ENCODE measurements around the gene ULK4. TPM values are rescaled to one million over a fixed set of nuclear protein-coding genes. Genes with fewer than 3 reads are reported as not detected.

ULK4 gene
- total RNA-seq, 1 donor from 2014 or later = 8.4 TPM

DNA sequence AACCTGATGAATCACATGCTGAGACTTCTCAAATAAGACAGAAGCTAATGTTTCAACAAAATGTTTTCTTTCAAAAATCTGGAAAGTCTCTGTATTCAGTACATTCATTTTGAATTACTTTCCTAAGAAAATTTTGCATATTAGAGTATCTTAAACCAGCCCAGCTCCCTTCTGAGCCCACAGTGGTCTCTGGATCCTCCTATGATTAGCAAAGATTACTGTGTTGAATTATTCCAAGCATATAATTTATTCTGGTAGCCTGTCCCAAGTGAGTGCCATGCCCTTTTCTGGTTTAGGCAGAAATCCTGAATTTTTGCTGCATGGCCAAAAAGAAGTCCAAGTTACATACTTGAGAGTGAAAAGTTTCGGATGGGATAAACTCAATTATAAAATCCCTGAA lies 483.6 kb downstream of the ULK4 start:
- Histone ChIP-seq H3K27ac (ENCODE audit: low read depth, low read length) (no peak overlapping the region), H3K36me3 (ENCODE audit: control insufficient read depth in 3 of 3, insufficient read depth in 3 of 3, low read length in 3 of 3) (no peaks in the 10 kb centered on the region), H3K9ac (ENCODE audit: low read depth in 1 of 3, low read length in 3 of 3) (no peak overlapping the region), H3K27me3 (ENCODE audit: control insufficient read depth in 3 of 3, insufficient read depth in 3 of 3, low read length in 3 of 3) (no peaks in the 10 kb centered on the region), H3K9me3 (ENCODE audit: control insufficient read depth in 3 of 3, low read length in 3 of 3) (no peaks in the 10 kb centered on the region), H3K4me1 (ENCODE audit: control insufficient read depth in 3 of 3, insufficient read depth in 3 of 3, low read length in 3 of 3) (no peaks in the 10 kb centered on the region), H3K4me3 (ENCODE audit: low read length in 3 of 3) (no peak overlapping the region)

DNA sequence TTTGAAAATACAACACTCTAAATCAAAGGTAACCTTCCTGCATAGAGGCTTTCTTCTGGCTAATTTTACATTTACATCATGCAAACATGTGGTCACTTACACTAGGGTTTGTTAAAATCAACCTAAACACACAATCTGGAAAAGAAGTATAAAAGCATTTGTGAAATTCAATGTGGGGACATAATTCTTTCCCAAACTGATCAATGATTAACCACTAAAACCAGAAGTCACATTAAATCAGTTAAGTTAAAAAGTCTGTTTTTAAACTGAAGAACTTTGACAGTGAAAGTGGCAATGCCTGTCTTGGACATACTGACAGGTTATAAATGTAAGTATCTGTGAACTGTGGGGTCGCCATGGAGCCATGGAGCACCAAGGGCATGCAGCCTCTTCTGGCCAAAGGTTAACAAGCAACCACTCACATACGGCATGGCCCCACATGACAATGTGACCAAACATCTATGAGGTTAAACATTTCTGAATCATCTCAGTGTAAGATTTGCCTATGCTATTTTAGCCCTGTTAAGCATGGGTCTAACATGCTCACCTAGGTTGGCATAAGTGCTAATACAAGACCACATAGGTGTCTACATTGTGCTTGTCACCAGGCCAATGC lies 484.4 kb downstream of the ULK4 start:
- Histone ChIP-seq H3K36me3 (ENCODE audit: control insufficient read depth in 3 of 3, insufficient read depth in 3 of 3, low read length in 3 of 3) (no peaks in the 10 kb centered on the region), H3K27me3 (ENCODE audit: control insufficient read depth in 3 of 3, insufficient read depth in 3 of 3, low read length in 3 of 3) (no peaks in the 10 kb centered on the region), H3K9ac (ENCODE audit: low read depth in 1 of 3, low read length in 3 of 3) (no peak overlapping the region), H3K4me3 (ENCODE audit: low read length in 3 of 3) (no peak overlapping the region), H3K9me3 (ENCODE audit: control insufficient read depth in 3 of 3, low read length in 3 of 3) (peaks cover 0 to 5% (median 3%) of the 10 kb centered on the region in 3 donors), H3K4me1 (ENCODE audit: control insufficient read depth in 3 of 3, insufficient read depth in 3 of 3, low read length in 3 of 3) (no peaks in the 10 kb centered on the region), H3K27ac (ENCODE audit: low read depth, low read length) (no peak overlapping the region)

DNA sequence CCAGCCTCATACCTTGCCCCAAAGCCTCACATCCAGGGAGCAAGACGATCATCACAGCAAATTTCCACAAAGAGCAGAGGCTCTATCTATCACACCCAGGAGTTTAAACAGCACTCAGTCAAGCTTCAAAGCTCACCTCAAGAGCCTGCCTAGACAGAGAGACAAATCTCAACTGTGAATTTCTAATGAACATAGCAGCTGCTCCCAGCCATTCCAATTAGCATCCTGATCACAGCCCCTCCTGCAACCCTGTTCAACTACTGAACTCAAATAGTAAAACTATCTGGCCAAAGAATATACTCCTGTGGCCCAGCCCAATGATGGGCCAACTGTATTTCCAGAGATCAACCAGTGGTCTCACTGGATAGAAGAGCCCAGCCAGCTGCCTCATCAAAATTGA lies 492.8 kb downstream of the ULK4 start:
- H3K9me3 ChIP-seq (ENCODE audit: control insufficient read depth in 3 of 3, low read length in 3 of 3) = peaks cover 0 to 13% (median 3%) of the 10 kb centered on the region in 3 donors
- H3K4me3 ChIP-seq (ENCODE audit: low read length in 3 of 3) = no peak overlapping the region
- H3K9ac ChIP-seq (ENCODE audit: low read depth in 1 of 3, low read length in 3 of 3) = no peak overlapping the region
- H3K27me3 ChIP-seq (ENCODE audit: control insufficient read depth in 3 of 3, insufficient read depth in 3 of 3, low read length in 3 of 3) = no peaks in the 10 kb centered on the region
- H3K36me3 ChIP-seq (ENCODE audit: control insufficient read depth in 3 of 3, insufficient read depth in 3 of 3, low read length in 3 of 3) = no peaks in the 10 kb centered on the region
- no peak overlapping the region for H3K27ac ChIP-seq (ENCODE audit: low read depth, low read length)
- no peaks in the 10 kb centered on the region for H3K4me1 ChIP-seq (ENCODE audit: control insufficient read depth in 3 of 3, insufficient read depth in 3 of 3, low read length in 3 of 3)

DNA sequence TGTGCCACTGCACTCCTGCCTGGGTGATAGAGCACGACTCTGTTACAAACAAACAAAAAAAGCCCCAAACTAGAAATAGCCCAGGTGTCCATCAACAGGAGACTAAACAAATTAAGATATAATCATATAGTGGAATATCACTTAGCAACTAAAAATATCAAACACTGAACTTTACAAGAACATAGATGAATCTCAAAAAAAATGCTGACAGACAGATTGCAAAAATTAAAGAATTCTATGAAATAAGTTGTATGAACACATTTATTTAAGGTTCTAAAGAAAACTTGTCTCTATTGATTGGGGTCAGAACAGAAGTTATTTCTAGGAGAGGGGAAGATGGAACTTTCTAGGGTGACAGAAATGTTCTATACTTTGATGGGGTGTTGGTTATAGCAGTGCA lies 494.4 kb downstream of the ULK4 start:
- no peaks in the 10 kb centered on the region for H3K36me3 ChIP-seq (ENCODE audit: control insufficient read depth in 3 of 3, insufficient read depth in 3 of 3, low read length in 3 of 3)
- peaks cover 0 to 8% (median 0%) of the 10 kb centered on the region in 3 donors for H3K9me3 ChIP-seq (ENCODE audit: control insufficient read depth in 3 of 3, low read length in 3 of 3)
- no peak overlapping the region for H3K4me3 ChIP-seq (ENCODE audit: low read length in 3 of 3)
- H3K4me1 ChIP-seq (ENCODE audit: control insufficient read depth in 3 of 3, insufficient read depth in 3 of 3, low read length in 3 of 3) = no peaks in the 10 kb centered on the region
- H3K27me3 ChIP-seq (ENCODE audit: control insufficient read depth in 3 of 3, insufficient read depth in 3 of 3, low read length in 3 of 3) = no peaks in the 10 kb centered on the region
- H3K9ac ChIP-seq (ENCODE audit: low read depth in 1 of 3, low read length in 3 of 3) = no peak overlapping the region
- no peak overlapping the region for H3K27ac ChIP-seq (ENCODE audit: low read depth, low read length)

DNA sequence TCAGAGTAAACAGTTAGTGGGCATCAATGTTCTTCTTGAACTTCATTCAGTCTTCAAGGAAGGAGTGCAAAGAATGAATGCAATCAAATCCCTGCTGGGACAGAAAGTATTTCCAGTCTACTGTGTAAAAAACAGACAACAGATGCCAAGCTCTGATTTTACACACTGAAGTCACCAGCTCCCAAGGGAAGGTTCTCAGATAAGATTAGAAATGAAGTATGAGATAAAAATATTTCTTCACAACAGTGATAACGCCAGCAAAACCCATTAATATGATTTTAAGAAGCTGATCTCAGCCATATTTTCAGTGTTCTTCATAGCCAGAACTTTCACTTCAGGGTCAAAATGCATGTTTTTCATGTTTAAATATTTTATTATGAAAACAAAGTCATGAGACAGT lies 497.0 kb downstream of the ULK4 start:
- Histone ChIP-seq H3K9me3 (ENCODE audit: control insufficient read depth in 3 of 3, low read length in 3 of 3) (peaks cover 0 to under 1% (median 0%) of the 10 kb centered on the region in 3 donors), H3K4me1 (ENCODE audit: control insufficient read depth in 3 of 3, insufficient read depth in 3 of 3, low read length in 3 of 3) (no peaks in the 10 kb centered on the region), H3K27me3 (ENCODE audit: control insufficient read depth in 3 of 3, insufficient read depth in 3 of 3, low read length in 3 of 3) (no peaks in the 10 kb centered on the region), H3K27ac (ENCODE audit: low read depth, low read length) (no peak overlapping the region), H3K4me3 (ENCODE audit: low read length in 3 of 3) (no peak overlapping the region), H3K9ac (ENCODE audit: low read depth in 1 of 3, low read length in 3 of 3) (no peak overlapping the region), H3K36me3 (ENCODE audit: control insufficient read depth in 3 of 3, insufficient read depth in 3 of 3, low read length in 3 of 3) (no peaks in the 10 kb centered on the region)

DNA sequence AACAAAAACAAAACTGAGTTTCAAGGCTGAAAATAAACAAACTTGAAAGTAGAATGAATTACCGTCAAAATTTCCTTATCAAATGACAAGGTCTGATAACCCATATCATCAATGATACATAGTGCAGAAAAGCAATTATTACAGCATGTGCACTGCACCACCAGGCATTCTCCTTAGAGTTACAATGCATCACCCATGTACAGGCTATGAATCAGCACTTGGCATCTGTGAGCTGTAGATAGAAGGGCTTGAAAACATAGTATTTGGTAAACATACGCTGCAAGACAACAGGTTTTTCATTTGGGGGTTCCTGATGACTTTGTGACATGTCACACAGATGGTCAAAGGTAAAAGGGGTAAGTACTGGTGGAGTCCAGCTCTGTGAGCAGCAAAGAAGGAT lies 497.5 kb downstream of the ULK4 start:
- Histone ChIP-seq H3K9ac (ENCODE audit: low read depth in 1 of 3, low read length in 3 of 3) (no peak overlapping the region), H3K27me3 (ENCODE audit: control insufficient read depth in 3 of 3, insufficient read depth in 3 of 3, low read length in 3 of 3) (no peaks in the 10 kb centered on the region), H3K4me1 (ENCODE audit: control insufficient read depth in 3 of 3, insufficient read depth in 3 of 3, low read length in 3 of 3) (no peaks in the 10 kb centered on the region), H3K27ac (ENCODE audit: low read depth, low read length) (no peak overlapping the region), H3K9me3 (ENCODE audit: control insufficient read depth in 3 of 3, low read length in 3 of 3) (no peaks in the 10 kb centered on the region), H3K4me3 (ENCODE audit: low read length in 3 of 3) (no peak overlapping the region), H3K36me3 (ENCODE audit: control insufficient read depth in 3 of 3, insufficient read depth in 3 of 3, low read length in 3 of 3) (no peaks in the 10 kb centered on the region)

DNA sequence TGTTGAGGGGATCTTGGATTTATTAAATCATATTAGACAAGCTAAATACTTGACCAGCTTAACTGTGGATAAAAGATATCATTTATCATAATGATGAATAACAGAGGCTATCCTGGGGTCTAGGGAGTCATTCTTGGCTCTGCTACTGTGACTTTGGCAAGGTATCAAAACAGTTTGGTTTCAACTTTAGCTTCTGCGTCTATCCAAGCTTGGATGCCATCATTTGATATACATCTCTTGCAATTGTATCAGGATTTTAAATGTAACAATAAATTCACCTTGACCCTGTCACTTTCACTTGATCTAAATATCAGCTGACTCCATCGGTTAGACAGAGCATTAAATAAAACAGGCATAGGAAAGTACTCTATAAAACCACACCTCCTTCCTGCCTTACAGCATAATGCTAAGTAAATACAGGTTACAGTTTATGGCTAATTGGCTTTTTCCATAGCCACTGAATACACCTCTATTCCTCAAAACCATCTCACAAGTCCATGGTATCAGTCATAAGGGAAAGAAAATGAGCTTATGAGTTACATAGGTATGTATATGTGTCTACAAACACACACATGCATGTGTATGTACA lies 499.7 kb downstream of the ULK4 start:
- Histone ChIP-seq H3K4me1 (ENCODE audit: control insufficient read depth in 3 of 3, insufficient read depth in 3 of 3, low read length in 3 of 3) (no peaks in the 10 kb centered on the region), H3K27ac (ENCODE audit: low read depth, low read length) (no peak overlapping the region), H3K9me3 (ENCODE audit: control insufficient read depth in 3 of 3, low read length in 3 of 3) (no peaks in the 10 kb centered on the region)

DNA sequence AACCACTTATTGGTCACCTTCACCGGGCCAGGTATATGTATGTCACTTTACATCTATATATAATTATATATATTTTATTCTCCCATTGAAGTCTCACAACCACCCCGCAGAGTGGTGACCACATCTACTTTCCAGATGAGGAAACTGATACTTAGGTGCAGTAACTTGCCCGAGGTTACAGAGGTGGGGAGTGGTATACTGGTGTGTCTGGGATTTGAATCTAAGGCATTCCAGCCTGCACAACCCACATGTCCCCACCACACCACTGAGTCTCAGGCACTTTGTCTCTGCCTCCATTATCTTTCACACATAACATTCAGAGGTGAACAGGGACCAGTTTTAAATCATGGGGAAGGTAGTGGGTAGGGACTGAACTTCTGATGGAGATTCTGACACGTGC lies 501.2 kb downstream of the ULK4 start:
- Histone ChIP-seq H3K36me3 (ENCODE audit: control insufficient read depth in 3 of 3, insufficient read depth in 3 of 3, low read length in 3 of 3) (no peaks in the 10 kb centered on the region), H3K4me1 (ENCODE audit: control insufficient read depth in 3 of 3, insufficient read depth in 3 of 3, low read length in 3 of 3) (no peaks in the 10 kb centered on the region), H3K9me3 (ENCODE audit: control insufficient read depth in 3 of 3, low read length in 3 of 3) (no peaks in the 10 kb centered on the region), H3K27me3 (ENCODE audit: control insufficient read depth in 3 of 3, insufficient read depth in 3 of 3, low read length in 3 of 3) (no peaks in the 10 kb centered on the region), H3K9ac (ENCODE audit: low read depth in 1 of 3, low read length in 3 of 3) (no peak overlapping the region), H3K4me3 (ENCODE audit: low read length in 3 of 3) (no peak overlapping the region), H3K27ac (ENCODE audit: low read depth, low read length) (no peak overlapping the region)

More for the DNA sequence above, 499.7 kb downstream of the ULK4 start:
- no peak overlapping the region for H3K9ac ChIP-seq (ENCODE audit: low read depth in 1 of 3, low read length in 3 of 3)
- H3K36me3 ChIP-seq (ENCODE audit: control insufficient read depth in 3 of 3, insufficient read depth in 3 of 3, low read length in 3 of 3) = no peaks in the 10 kb centered on the region
- no peaks in the 10 kb centered on the region for H3K27me3 ChIP-seq (ENCODE audit: control insufficient read depth in 3 of 3, insufficient read depth in 3 of 3, low read length in 3 of 3)
- H3K4me3 ChIP-seq (ENCODE audit: low read length in 3 of 3) = no peak overlapping the region

DNA sequence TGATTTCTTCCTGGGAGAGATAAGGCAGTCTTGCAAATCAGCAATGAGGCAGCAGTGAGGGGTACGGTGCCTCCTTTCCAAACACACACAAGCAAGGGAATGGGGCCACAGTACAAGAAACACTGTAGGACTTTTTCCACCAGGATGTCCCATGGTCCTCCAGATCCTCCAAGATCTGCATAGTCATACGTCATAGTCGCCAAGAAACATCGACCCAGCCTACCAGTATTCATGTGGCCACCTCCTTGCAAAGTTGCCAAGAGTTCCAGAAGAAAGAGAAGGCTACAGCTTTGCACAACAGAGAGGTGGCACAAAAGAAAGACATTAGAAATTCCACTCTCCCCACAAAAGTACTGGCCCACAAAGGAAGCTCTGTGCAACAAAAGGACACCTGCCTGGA lies 504.7 kb downstream of the ULK4 start:
- Histone ChIP-seq H3K36me3 (ENCODE audit: control insufficient read depth in 3 of 3, insufficient read depth in 3 of 3, low read length in 3 of 3) (no peaks in the 10 kb centered on the region), H3K27ac (ENCODE audit: low read depth, low read length) (no peak overlapping the region), H3K27me3 (ENCODE audit: control insufficient read depth in 3 of 3, insufficient read depth in 3 of 3, low read length in 3 of 3) (no peaks in the 10 kb centered on the region), H3K4me3 (ENCODE audit: low read length in 3 of 3) (no peak overlapping the region), H3K4me1 (ENCODE audit: control insufficient read depth in 3 of 3, insufficient read depth in 3 of 3, low read length in 3 of 3) (no peaks in the 10 kb centered on the region), H3K9ac (ENCODE audit: low read depth in 1 of 3, low read length in 3 of 3) (no peak overlapping the region), H3K9me3 (ENCODE audit: control insufficient read depth in 3 of 3, low read length in 3 of 3) (no peaks in the 10 kb centered on the region)

DNA sequence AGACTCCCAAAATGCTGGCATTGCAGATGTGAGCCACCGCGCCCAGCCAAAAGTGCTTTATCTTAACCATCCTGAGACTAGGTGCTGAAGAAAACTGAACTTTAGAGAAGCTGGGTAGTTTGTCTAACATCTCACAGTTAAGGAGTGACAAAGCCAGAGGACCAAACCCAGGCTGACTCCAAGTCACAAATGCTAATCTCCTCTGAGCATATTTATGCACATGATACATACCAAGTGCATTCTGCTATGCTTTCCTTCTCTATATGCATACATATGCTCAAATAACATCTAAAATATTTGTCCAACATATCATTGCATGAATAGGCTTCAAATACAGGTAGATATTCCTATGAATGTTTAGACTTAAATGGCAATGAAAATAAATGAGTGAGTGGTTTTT lies 505.7 kb downstream of the ULK4 start:
- no peaks in the 10 kb centered on the region for H3K36me3 ChIP-seq (ENCODE audit: control insufficient read depth in 3 of 3, insufficient read depth in 3 of 3, low read length in 3 of 3)
- no peaks in the 10 kb centered on the region for H3K9me3 ChIP-seq (ENCODE audit: control insufficient read depth in 3 of 3, low read length in 3 of 3)
- no peak overlapping the region for H3K9ac ChIP-seq (ENCODE audit: low read depth in 1 of 3, low read length in 3 of 3)
- H3K27me3 ChIP-seq (ENCODE audit: control insufficient read depth in 3 of 3, insufficient read depth in 3 of 3, low read length in 3 of 3) = no peaks in the 10 kb centered on the region
- no peaks in the 10 kb centered on the region for H3K4me1 ChIP-seq (ENCODE audit: control insufficient read depth in 3 of 3, insufficient read depth in 3 of 3, low read length in 3 of 3)
- no peak overlapping the region for H3K27ac ChIP-seq (ENCODE audit: low read depth, low read length)
- H3K4me3 ChIP-seq (ENCODE audit: low read length in 3 of 3) = no peak overlapping the region
